GM21526 (cell line): ENCODE data around the gene MFSD6.
A peak's percentile ranks its signal among the peaks of the same experiment; 100 is the strongest.
"Not testable (repeated sequence)": the region's sequence is repeated elsewhere in the genome, so short reads cannot be mapped to it uniquely, and the experiment has no call there.

Experiments
- ATAC-seq: cut with Tn5 transposase; IDR thresholded peaks from one replicate; pipeline ENCODE4 v1.9.1; 2021; ENCODE audit warnings: moderate library complexity; ENCODE audit not compliant: unreplicated experiment, low FRiP score

The MFSD6 gene

GRCh38 chr2:190404487-190404886 lies 3.7 kb upstream of the MFSD6 start:
- ATAC-seq, result no peak

GRCh38 chr2:190405070-190405469 lies 3.1 kb upstream of the MFSD6 start:
- no peak for ATAC-seq

- ATAC-seq, result no peak
Observed at GRCh38 chr2:190405995-190406394, 2.2 kb upstream of the MFSD6 start.

GRCh38 chr2:190406805-190407204 lies 1.4 kb upstream of the MFSD6 start:
- ATAC-seq, result no peak

- no peak for ATAC-seq
Observed at GRCh38 chr2:190407246-190407661, 901 bp upstream of the MFSD6 start.

- ATAC-seq, result peak; percentile 66
Observed at GRCh38 chr2:190408538-190409271, 550 bp downstream of the MFSD6 start.

GRCh38 chr2:190409616-190410015 lies 1.5 kb downstream of the MFSD6 start:
- no peak for ATAC-seq

- ATAC-seq, result no peak
Observed at GRCh38 chr2:190410166-190410565, 2.0 kb downstream of the MFSD6 start.

GRCh38 chr2:190412966-190413365 lies 4.8 kb downstream of the MFSD6 start:
- ATAC-seq, result no peak

GRCh38 chr2:190413421-190413820 lies 5.3 kb downstream of the MFSD6 start:
- ATAC-seq, result no peak

- ATAC-seq, result no peak
Observed at GRCh38 chr2:190415251-190415650, 7.1 kb downstream of the MFSD6 start.

- no peak for ATAC-seq
Observed at GRCh38 chr2:190415794-190416775, 7.9 kb downstream of the MFSD6 start.

- no peak for ATAC-seq
Observed at GRCh38 chr2:190417045-190417842, 9.1 kb downstream of the MFSD6 start.

- no peak for ATAC-seq
Observed at GRCh38 chr2:190418727-190419126, 10.6 kb downstream of the MFSD6 start.

- ATAC-seq, result no peak
Observed at GRCh38 chr2:190420801-190421200, 12.6 kb downstream of the MFSD6 start.

GRCh38 chr2:190425221-190425866 lies 17.2 kb downstream of the MFSD6 start:
- ATAC-seq, result no peak

- no peak for ATAC-seq
Observed at GRCh38 chr2:190425883-190426658, 17.9 kb downstream of the MFSD6 start.

GRCh38 chr2:190430866-190431265 lies 22.7 kb downstream of the MFSD6 start:
- not testable (repeated sequence) for ATAC-seq

GRCh38 chr2:190431907-190432306 lies 23.8 kb downstream of the MFSD6 start:
- no peak for ATAC-seq
